OCI-LY7 (cell line): ENCODE measurements around the gene NAGLU. TPM values are rescaled to one million over a fixed set of nuclear protein-coding genes. Genes with fewer than 3 reads are reported as not detected.
A peak's percentile ranks its signal among the peaks of the same experiment; 100 is the strongest.

ENCODE experiments used
- BruUV-seq: library from RNA; stranded (reverse); fragments of 400-500 nt; replicated peaks from 2 replicates; lab custom pipeline; 2021; lab: Mats Ljungman, UMichigan
- CTCF ChIA-PET: fragments of 300-600 bp; sonication (Branson Sonifier 250); formaldehyde crosslinking; loops from one replicate; lab custom pipeline; 2022; ENCODE audit warnings: antibody characterized with exemption; ENCODE audit not compliant: unreplicated experiment; lab: Charles Lee
- POLR2A ChIA-PET: fragments of 300-600 bp; sonication (Branson Sonifier 250); formaldehyde crosslinking; loops from one replicate; lab custom pipeline; 2022; ENCODE audit warnings: antibody characterized with exemption; lab: Charles Lee
- DNase-seq: peaks from one replicate; pipeline ENCODE4 v3.0.0-alpha.2; 2015; ENCODE audit warnings: low spot score
- H2AFZ ChIP-seq: fragments of 200-600 bp; sonication (generic), shearing (Covaris generic); 2 replicates; pipeline ENCODE4 v1.6.1; 2014; ENCODE audit warnings: mild to moderate bottlenecking, antibody characterized with exemption, low read length, moderate library complexity
- H3K27ac ChIP-seq: fragments of 200-600 bp; sonication (generic); 2 replicates; pipeline ENCODE4 v1.5.1; 2014; ENCODE audit warnings: mixed run types, low read depth, mild to moderate bottlenecking, moderate library complexity, low read length, inconsistent platforms; ENCODE audit not compliant: poor library complexity, severe bottlenecking
- H3K36me3 ChIP-seq: fragments of 200-600 bp; sonication (generic); 2 replicates; pipeline ENCODE4 v1.6.1; 2014; ENCODE audit warnings: mild to moderate bottlenecking, antibody characterized with exemption, low read length, moderate library complexity, mixed read lengths; ENCODE audit not compliant: insufficient read depth
- H3K4me1 ChIP-seq: fragments of 200-600 bp; sonication (generic); 2 replicates; pipeline ENCODE4 v1.5.1; 2014; ENCODE audit warnings: mild to moderate bottlenecking, low read length; ENCODE audit not compliant: insufficient read depth, poor library complexity, severe bottlenecking
- H3K4me2 ChIP-seq: fragments of 200-600 bp; sonication (generic); 2 replicates; pipeline ENCODE4 v1.6.1; 2014; ENCODE audit warnings: mild to moderate bottlenecking, low read length
- H3K4me3 ChIP-seq: fragments of 200-600 bp; sonication (generic); 2 replicates; pipeline ENCODE4 v1.5.1; 2014; ENCODE audit warnings: mild to moderate bottlenecking, low read depth, low read length; ENCODE audit not compliant: poor library complexity, severe bottlenecking
- H3K79me2 ChIP-seq: fragments of 200-600 bp; sonication (generic); 2 replicates; pipeline ENCODE4 v1.6.1; 2016; ENCODE audit warnings: low read depth, mild to moderate bottlenecking, low read length, moderate library complexity, mixed read lengths; ENCODE audit not compliant: insufficient read depth
- H3K9me2 ChIP-seq: fragments of 200-600 bp; sonication (generic); 2 replicates; pipeline ENCODE4 v1.6.1; 2016; ENCODE audit warnings: mild to moderate bottlenecking, low read length, mixed read lengths; ENCODE audit not compliant: insufficient read depth
- H3K9me3 ChIP-seq: fragments of 200-600 bp; sonication (generic); 2 replicates; pipeline ENCODE4 v1.6.1; 2014; ENCODE audit warnings: mild to moderate bottlenecking, mixed run types, low read length, mixed read lengths
- H4K20me1 ChIP-seq: fragments of 200-600 bp; sonication (generic); 2 replicates; pipeline ENCODE4 v1.6.1; 2014; ENCODE audit warnings: mild to moderate bottlenecking, antibody characterized with exemption, low read length, moderate library complexity, mixed read lengths; ENCODE audit not compliant: insufficient read depth
- EZH2phosphoT487 ChIP-seq: fragments of 200-600 bp; sonication (generic); IDR thresholded peaks from 2 replicates; pipeline ENCODE4 v1.6.1; 2018; ENCODE audit warnings: low read depth, borderline replicate concordance, mild to moderate bottlenecking, mixed run types, antibody characterized with exemption, low read length, moderate library complexity, mixed read lengths
- intact Hi-C: fragments of 100-400 bp; cut with micrococcal nuclease; formaldehyde crosslinking; loops from one replicate; pipeline ENCODE4 v1.10.0; 2022; ENCODE audit not compliant: unreplicated experiment
- total RNA-seq, 2 experiments: library from RNA; depleted of rRNA in 1 of 2; stranded (reverse); fragments of >200 nt in 1 of 2; shearing (Covaris generic) in 1 of 2; gene quantifications; 2 replicates each; pipeline ENCODE4 v1.2.3, GENCODE V29; 2014 to 2022
- TF ChIP-seq, protein P1 (sequence below): fragments of 200-600 bp; sonication (generic); conservative IDR thresholded peaks from 2 replicates; pipeline ENCODE4 v1.5.1; 2014; ENCODE audit warnings: mild to moderate bottlenecking, antibody characterized with exemption, low read length, moderate library complexity, mixed read lengths

Gene NAGLU
- total RNA-seq, 2 experiments from 2014 or later, result 37.6 to 42.8 TPM

DNA sequence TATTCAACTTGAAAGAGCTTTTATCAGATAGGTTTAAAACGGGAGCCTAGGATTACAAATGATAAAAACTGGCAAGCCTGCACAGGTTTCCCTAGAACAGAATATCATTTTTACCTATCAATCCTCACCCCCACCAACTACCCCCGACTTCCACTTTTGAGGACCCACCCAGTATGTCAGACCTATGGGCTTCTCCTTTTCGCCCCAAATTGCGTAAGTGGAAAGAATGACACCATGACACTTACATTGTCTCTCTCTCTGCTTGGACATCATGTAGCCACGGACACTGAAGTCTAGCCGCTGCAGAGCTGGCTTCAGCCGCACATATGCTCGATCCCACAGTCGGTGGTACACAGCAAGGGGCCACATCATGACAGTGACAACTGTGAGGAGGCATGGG, 48.8 kb downstream of the NAGLU start:
- H3K9me2 ChIP-seq, result no peaks in the 10 kb centered on the region
- no peak overlapping the region for H3K27ac ChIP-seq
- no peak overlapping the region for H3K4me2 ChIP-seq
- no peak for DNase-seq
- H2AFZ ChIP-seq, result no peak overlapping the region
- peaks cover 89% of the 10 kb centered on the region for H3K36me3 ChIP-seq
- H3K4me1 ChIP-seq, result peaks cover 51% of the 10 kb centered on the region
- no peaks in the 10 kb centered on the region for H3K9me3 ChIP-seq
- H3K79me2 ChIP-seq, result no peaks in the 10 kb centered on the region
- CTCF ChIA-PET, result no interaction called here
- no TSS peak for BruUV-seq
- TF ChIP-seq, protein P1, sequence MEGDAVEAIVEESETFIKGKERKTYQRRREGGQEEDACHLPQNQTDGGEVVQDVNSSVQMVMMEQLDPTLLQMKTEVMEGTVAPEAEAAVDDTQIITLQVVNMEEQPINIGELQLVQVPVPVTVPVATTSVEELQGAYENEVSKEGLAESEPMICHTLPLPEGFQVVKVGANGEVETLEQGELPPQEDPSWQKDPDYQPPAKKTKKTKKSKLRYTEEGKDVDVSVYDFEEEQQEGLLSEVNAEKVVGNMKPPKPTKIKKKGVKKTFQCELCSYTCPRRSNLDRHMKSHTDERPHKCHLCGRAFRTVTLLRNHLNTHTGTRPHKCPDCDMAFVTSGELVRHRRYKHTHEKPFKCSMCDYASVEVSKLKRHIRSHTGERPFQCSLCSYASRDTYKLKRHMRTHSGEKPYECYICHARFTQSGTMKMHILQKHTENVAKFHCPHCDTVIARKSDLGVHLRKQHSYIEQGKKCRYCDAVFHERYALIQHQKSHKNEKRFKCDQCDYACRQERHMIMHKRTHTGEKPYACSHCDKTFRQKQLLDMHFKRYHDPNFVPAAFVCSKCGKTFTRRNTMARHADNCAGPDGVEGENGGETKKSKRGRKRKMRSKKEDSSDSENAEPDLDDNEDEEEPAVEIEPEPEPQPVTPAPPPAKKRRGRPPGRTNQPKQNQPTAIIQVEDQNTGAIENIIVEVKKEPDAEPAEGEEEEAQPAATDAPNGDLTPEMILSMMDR, result no peak
- TF ChIP-seq EZH2phosphoT487, result no peak
- POLR2A ChIA-PET, result interaction anchor here (1.0 to 5.0 kb wide), 2 partner anchors 20 to 189 kb away, joined by 4 to 44 read pairs; no protein-coding TSS in a partner anchor
- intact Hi-C loops, result no loop called here
- no peak overlapping the region for H3K4me3 ChIP-seq
- H4K20me1 ChIP-seq, result no peaks in the 10 kb centered on the region; the same call in 1 of the 2 replicates

DNA sequence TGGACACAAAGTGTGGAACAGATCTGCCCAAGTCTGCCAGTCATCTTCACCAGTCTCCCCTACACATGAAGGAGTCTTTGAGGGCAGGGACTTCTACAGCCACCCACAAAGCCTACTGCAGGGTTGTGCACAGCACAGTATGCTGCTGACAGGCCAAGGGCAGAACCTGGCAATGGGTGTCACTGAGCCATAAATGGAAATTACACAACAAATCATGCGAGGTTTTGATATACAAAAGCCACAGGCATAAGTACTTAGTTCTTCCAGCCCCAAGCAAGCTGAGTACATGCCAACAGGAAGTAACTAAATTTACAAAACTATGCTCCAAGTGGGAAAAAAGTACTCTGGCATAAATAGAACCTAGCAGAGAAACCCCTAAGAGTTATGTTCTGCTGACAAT, 49.3 kb downstream of the NAGLU start:
- intact Hi-C loops, result no loop called here
- no peak overlapping the region for H3K4me2 ChIP-seq
- DNase-seq, result no peak
- H3K36me3 ChIP-seq, result peaks cover 89% of the 10 kb centered on the region
- H3K9me3 ChIP-seq, result no peaks in the 10 kb centered on the region
- peak overlapping the region; percentile 89 for H3K27ac ChIP-seq
- POLR2A ChIA-PET, result interaction anchor here (1.1 to 5.0 kb wide), 2 partner anchors 20 to 91 kb away, joined by 3 to 44 read pairs; no protein-coding TSS in a partner anchor
- no peak overlapping the region for H2AFZ ChIP-seq
- H3K79me2 ChIP-seq, result no peaks in the 10 kb centered on the region
- peaks cover 46% of the 10 kb centered on the region for H3K4me1 ChIP-seq
- H3K9me2 ChIP-seq, result no peaks in the 10 kb centered on the region
- H4K20me1 ChIP-seq, result no peaks in the 10 kb centered on the region; the same call in 1 of the 2 replicates
- TF ChIP-seq, protein P1, result no peak
- no peak for TF ChIP-seq EZH2phosphoT487
- no TSS peak for BruUV-seq
- no peak overlapping the region for H3K4me3 ChIP-seq
- CTCF ChIA-PET, result no interaction called here
